LNCaP clone FGC (cell line): ENCODE measurements around the gene SPRY1.

Experiments used
- DNase-seq: peaks from one replicate; pipeline ENCODE4 v3.0.0-alpha.2; 2011; ENCODE audit warnings: low read depth
- H3K4me3 ChIP-seq: 2 replicates; pipeline ENCODE4 v1.5.1; 2011; ENCODE audit warnings: mild to moderate bottlenecking, low read depth, low read length, control low read depth
- TF ChIP-seq, protein P1 (sequence below): IDR thresholded peaks from 2 replicates; pipeline ENCODE4 v1.5.1; 2012; ENCODE audit warnings: mild to moderate bottlenecking; ENCODE audit not compliant: control insufficient read depth, insufficient read depth; ENCODE audit errors: extremely low read depth

The SPRY1 gene, protein sequence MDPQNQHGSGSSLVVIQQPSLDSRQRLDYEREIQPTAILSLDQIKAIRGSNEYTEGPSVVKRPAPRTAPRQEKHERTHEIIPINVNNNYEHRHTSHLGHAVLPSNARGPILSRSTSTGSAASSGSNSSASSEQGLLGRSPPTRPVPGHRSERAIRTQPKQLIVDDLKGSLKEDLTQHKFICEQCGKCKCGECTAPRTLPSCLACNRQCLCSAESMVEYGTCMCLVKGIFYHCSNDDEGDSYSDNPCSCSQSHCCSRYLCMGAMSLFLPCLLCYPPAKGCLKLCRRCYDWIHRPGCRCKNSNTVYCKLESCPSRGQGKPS

DNA sequence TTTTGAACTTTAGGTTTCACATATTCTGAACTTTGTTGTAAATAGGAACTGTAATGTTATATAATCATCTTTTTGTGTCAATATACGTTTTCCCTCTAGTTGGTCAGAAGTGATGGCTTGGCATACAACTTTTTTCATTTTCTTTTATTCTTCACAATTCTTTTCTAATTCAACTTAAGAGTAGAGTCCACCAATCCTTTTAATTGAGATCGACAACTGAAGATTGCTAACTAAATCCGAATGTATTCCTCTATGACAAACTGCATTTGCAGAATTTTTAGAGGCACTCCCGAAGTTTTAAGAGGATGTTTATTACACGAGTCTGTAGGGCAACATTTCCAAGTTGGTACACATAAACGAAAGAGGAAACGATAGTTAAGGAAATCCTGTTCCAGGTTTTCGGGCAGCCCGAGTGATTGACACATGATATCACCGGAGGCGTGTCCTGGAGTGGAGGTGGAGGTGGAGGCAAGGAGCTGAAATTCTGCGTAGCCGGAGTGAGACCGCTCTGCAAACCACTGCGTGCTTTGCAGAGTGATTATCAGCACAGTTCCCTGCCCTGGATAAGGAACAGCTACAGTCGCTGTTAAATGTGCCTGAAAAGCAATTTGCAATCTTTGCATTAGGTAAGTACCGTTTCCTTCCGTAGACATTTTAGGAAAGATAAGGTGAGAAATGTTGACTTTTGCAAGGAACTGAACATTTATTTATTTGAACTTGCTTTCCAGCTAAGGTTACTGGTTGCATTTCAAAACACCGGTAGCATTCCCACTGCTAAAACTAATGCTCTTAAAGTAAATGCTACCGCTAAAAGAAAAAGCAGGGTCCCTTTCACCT lies at the start of gene SPRY1:
Gene SPRY1 (plus strand): TSS at position 489 of the 837 bp plus-strand sequence. CDS start 4,797 bp downstream, outside the sequence.
- TF ChIP-seq, protein P1, sequence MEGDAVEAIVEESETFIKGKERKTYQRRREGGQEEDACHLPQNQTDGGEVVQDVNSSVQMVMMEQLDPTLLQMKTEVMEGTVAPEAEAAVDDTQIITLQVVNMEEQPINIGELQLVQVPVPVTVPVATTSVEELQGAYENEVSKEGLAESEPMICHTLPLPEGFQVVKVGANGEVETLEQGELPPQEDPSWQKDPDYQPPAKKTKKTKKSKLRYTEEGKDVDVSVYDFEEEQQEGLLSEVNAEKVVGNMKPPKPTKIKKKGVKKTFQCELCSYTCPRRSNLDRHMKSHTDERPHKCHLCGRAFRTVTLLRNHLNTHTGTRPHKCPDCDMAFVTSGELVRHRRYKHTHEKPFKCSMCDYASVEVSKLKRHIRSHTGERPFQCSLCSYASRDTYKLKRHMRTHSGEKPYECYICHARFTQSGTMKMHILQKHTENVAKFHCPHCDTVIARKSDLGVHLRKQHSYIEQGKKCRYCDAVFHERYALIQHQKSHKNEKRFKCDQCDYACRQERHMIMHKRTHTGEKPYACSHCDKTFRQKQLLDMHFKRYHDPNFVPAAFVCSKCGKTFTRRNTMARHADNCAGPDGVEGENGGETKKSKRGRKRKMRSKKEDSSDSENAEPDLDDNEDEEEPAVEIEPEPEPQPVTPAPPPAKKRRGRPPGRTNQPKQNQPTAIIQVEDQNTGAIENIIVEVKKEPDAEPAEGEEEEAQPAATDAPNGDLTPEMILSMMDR: no peak
- peak; percentile 86 for DNase-seq
- peak within 1 kb of the TSS; percentile 83 for H3K4me3 ChIP-seq

DNA sequence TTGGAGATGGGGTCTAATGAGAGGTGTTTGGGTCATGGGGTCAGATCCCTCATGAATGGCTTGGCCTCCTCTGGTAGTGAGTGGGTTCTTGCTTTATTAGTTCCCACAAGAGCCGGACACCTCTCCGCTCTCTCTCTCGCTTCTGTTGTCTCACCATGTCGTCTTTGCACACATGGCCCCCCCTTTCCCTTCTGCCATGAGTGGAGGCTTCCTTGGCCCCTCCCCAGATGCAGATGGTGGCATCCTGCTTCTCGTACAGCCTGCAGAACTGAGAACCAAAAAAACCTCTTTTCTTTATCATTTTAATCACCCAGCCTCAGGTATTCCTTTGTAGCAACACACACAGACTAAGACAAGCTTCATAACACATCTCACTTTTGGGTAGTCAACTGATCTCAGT lies 49.6 kb upstream of the SPRY1 start:
- DNase-seq: no peak
- H3K4me3 ChIP-seq: no peak overlapping the region
- TF ChIP-seq, protein P1: no peak

DNA sequence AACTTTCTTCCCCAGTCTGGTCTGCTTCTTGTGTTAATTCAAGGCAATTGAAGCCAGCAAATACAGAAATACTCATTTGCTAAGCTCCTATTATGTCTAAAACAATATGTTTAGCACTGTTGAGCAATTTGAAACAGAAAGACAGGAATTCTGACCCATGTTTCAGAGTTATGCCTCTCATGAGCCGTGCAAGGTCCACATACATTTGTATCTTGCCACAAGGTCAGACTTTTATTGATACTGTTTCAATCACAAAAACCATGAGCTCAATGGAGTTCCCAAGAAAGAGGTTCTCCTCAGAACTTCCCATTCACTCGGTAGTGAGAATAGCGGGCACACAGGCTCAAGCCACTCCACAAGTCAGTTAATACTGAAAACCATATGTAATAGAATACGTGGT lies 47.6 kb upstream of the SPRY1 start:
- no peak overlapping the region for H3K4me3 ChIP-seq
- TF ChIP-seq, protein P1: no peak
- DNase-seq: no peak

DNA sequence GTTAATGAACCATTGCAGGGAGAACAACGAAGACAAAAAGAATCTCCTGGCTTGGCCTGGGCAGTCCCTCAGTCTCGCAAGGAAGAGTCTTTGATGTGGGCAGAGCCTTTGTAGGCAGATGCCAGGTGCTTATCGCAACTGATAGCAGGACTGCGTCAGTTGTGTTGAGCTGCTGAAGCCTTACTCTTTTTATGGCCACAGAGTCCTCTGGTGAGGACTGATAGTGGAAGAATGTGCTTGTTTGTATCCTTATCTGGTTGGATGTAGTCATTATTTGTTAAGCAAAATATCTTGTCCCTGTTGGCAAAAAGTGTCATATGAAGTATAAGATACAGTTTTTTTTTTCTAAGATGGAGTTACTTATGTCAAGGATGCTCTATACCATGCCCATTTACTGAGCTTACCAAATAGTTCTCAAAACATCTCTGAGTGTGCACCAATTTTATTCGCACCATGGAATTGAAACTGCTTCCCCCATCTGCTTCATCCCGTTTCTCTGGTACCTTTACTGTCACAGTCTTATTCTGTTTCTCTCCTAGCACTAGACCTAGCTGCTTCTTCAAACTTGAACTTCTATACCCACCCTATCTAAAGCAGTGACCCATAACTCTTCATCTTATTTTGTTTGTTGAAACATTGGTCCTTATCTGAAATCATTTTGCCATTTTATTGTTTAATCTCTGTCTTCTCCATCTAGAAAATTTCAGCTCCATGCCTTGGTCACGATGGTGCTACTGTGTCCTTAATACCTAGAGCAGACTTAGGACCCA lies 47.0 kb upstream of the SPRY1 start:
- H3K4me3 ChIP-seq: no peak overlapping the region
- no peak for DNase-seq
- TF ChIP-seq, protein P1: no peak

DNA sequence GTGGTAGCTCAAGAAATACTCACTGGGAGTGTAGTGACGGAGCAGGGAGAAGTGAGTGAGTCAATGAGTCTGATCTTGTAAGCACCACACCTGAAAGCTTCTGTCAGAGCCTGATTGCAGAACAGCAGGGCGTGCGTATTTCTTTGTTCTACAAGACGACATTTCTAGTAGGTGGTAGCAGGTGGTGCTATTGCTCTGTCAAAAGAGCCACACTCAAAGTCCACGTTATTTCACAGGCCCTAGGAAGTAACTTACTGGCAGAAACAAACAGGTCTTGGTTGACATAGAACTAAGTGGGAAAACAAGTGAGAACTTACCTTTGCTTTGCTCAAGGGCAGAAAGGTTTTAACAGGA lies 46.4 kb upstream of the SPRY1 start:
- TF ChIP-seq, protein P1: peak; percentile 40
- DNase-seq: peak; percentile 65
- no peak overlapping the region for H3K4me3 ChIP-seq

DNA sequence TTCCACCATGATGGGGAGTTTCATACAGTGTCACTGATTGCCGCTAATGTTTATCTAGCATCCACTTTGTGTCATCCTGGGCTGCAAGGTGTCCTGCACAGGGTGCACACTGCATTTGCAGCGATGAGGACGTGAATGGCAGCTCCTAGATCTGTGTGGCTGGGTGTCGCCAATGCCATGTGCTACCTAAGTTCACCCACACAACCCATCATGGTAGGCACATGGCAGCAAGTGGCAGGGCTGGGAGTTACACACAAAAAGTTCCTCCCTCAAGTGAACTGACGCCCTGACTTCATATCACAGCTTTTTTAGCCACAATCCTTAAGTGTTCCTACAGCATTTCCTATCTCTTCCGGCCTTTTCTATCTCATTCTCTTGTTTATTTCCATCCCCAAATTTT lies 45.9 kb upstream of the SPRY1 start:
- DNase-seq: no peak
- TF ChIP-seq, protein P1: no peak
- no peak overlapping the region for H3K4me3 ChIP-seq
